Measurements from ENCODE around the gene REXO1. TPM values are rescaled to one million over a fixed set of nuclear protein-coding genes. Genes with fewer than 3 reads are reported as not detected.

REXO1 gene
- total and polyA plus RNA-seq, 9 of the 15 experiments (the other 6 are each of a cell fraction or from before 2014, with no cell fraction given) = 0.04 to 63.3 (median 15.8) TPM

- TF ChIP-seq GABPB1 (CRISPR knock-in tag; IDR thresholded peaks at IDR 0.05) (peak; percentile 67; the same call in 1 of the 2 replicates), UBTF (IDR thresholded peaks at IDR 0.05; ENCODE audit: borderline replicate concordance in 1 of 2, low read depth in 2 of 2, low read length in 2 of 2) (0 out of 4 replicates have a peak, but pooled peaks of 1 of the 2 experiments have one; percentile 55), CHD1 (IDR thresholded peaks at IDR 0.05; ENCODE audit: low read length) (no peak), TCF7 (IDR thresholded peaks at IDR 0.05; ENCODE audit: borderline replicate concordance) (0 out of 2 replicates have a peak, but pooled peaks have one; percentile 41), POLR2AphosphoS2 (IDR thresholded peaks at IDR 0.05; ENCODE audit: low read length) (no peak), HNRNPK (IDR thresholded peaks at IDR 0.05; ENCODE audit: low read depth, low read length, poor library complexity, severe bottlenecking) (peak; percentile 76), SRSF9 (IDR thresholded peaks at IDR 0.05; ENCODE audit: borderline replicate concordance, low read depth, low read length) (no peak), ZNF143 (CRISPR knock-in tag; IDR thresholded peaks at IDR 0.05) (no peak), ZNF174 (CRISPR knock-in tag; IDR thresholded peaks at IDR 0.05) (no peak), ZNF316 (IDR thresholded peaks at IDR 0.05) (no peak), EGR1 (conservative IDR thresholded peaks at IDR 0.05) (no peak), HMG20A (CRISPR knock-in tag; conservative IDR thresholded peaks at IDR 0.05) (no peak), ATF1 (CRISPR knock-in tag; IDR thresholded peaks at IDR 0.05) (no peak), ATF1 (tag; IDR thresholded peaks at IDR 0.05) (0 out of 2 replicates have a peak, but pooled peaks have one; percentile 33), SMAD3 (CRISPR knock-in tag; conservative IDR thresholded peaks at IDR 0.05) (no peak)
- TF ChIP-seq, protein P1, sequence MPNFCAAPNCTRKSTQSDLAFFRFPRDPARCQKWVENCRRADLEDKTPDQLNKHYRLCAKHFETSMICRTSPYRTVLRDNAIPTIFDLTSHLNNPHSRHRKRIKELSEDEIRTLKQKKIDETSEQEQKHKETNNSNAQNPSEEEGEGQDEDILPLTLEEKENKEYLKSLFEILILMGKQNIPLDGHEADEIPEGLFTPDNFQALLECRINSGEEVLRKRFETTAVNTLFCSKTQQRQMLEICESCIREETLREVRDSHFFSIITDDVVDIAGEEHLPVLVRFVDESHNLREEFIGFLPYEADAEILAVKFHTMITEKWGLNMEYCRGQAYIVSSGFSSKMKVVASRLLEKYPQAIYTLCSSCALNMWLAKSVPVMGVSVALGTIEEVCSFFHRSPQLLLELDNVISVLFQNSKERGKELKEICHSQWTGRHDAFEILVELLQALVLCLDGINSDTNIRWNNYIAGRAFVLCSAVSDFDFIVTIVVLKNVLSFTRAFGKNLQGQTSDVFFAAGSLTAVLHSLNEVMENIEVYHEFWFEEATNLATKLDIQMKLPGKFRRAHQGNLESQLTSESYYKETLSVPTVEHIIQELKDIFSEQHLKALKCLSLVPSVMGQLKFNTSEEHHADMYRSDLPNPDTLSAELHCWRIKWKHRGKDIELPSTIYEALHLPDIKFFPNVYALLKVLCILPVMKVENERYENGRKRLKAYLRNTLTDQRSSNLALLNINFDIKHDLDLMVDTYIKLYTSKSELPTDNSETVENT (CRISPR knock-in tag; IDR thresholded peaks at IDR 0.05) = no peak
- TF ChIP-seq, protein P2, sequence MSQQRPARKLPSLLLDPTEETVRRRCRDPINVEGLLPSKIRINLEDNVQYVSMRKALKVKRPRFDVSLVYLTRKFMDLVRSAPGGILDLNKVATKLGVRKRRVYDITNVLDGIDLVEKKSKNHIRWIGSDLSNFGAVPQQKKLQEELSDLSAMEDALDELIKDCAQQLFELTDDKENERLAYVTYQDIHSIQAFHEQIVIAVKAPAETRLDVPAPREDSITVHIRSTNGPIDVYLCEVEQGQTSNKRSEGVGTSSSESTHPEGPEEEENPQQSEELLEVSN (IDR thresholded peaks at IDR 0.05; ENCODE audit: borderline replicate concordance in 1 of 2, extremely low read depth in 1 of 2, insufficient read depth in 1 of 2, insufficient read length in 1 of 2, low read depth in 1 of 2, low read length in 1 of 2, poor library complexity in 1 of 2, severe bottlenecking in 1 of 2) = peak in 1 of 2 experiments; percentile 74
- TF ChIP-seq, protein P3, sequence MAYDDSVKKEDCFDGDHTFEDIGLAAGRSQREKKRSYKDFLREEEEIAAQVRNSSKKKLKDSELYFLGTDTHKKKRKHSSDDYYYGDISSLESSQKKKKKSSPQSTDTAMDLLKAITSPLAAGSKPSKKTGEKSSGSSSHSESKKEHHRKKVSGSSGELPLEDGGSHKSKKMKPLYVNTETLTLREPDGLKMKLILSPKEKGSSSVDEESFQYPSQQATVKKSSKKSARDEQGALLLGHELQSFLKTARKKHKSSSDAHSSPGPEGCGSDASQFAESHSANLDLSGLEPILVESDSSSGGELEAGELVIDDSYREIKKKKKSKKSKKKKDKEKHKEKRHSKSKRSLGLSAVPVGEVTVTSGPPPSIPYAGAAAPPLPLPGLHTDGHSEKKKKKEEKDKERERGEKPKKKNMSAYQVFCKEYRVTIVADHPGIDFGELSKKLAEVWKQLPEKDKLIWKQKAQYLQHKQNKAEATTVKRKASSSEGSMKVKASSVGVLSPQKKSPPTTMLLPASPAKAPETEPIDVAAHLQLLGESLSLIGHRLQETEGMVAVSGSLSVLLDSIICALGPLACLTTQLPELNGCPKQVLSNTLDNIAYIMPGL (CRISPR knock-in tag; IDR thresholded peaks at IDR 0.05) = peak; percentile 57; the same call in 1 of the 2 replicates
- TF ChIP-seq, protein P4, sequence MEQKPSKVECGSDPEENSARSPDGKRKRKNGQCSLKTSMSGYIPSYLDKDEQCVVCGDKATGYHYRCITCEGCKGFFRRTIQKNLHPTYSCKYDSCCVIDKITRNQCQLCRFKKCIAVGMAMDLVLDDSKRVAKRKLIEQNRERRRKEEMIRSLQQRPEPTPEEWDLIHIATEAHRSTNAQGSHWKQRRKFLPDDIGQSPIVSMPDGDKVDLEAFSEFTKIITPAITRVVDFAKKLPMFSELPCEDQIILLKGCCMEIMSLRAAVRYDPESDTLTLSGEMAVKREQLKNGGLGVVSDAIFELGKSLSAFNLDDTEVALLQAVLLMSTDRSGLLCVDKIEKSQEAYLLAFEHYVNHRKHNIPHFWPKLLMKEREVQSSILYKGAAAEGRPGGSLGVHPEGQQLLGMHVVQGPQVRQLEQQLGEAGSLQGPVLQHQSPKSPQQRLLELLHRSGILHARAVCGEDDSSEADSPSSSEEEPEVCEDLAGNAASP (IDR thresholded peaks at IDR 0.05) = no peak
These were observed 73.1 kb downstream of the REXO1 start (continued) for GRCh38 chr19:1774989-1775772.

All from K562 (cell line).